ENCODE results near the gene MAPK4.

DNA sequence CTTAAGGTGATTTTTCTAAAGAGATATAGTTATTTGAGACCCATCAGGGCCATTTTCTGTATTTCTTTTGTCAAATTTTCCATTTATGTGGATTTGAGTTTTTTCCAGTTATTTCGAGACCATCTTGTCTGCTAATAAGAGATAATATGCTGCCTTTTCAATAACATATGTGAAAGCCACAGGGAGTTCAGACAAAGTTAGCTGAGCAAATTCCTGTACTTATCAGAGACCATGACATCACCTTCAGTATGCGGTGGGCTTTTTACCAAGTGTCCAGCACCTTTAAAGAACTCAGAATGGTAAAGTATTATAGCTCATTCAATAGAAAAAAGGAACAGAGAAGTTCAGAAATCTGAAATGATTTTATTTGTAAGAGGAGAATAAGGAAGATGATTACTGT, 11.7 kb downstream of the MAPK4 start:
- TF ChIP-seq, protein P1, sequence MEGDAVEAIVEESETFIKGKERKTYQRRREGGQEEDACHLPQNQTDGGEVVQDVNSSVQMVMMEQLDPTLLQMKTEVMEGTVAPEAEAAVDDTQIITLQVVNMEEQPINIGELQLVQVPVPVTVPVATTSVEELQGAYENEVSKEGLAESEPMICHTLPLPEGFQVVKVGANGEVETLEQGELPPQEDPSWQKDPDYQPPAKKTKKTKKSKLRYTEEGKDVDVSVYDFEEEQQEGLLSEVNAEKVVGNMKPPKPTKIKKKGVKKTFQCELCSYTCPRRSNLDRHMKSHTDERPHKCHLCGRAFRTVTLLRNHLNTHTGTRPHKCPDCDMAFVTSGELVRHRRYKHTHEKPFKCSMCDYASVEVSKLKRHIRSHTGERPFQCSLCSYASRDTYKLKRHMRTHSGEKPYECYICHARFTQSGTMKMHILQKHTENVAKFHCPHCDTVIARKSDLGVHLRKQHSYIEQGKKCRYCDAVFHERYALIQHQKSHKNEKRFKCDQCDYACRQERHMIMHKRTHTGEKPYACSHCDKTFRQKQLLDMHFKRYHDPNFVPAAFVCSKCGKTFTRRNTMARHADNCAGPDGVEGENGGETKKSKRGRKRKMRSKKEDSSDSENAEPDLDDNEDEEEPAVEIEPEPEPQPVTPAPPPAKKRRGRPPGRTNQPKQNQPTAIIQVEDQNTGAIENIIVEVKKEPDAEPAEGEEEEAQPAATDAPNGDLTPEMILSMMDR (IDR thresholded peaks at IDR 0.05; ENCODE audit: borderline replicate concordance, extremely low read depth, low read length, poor library complexity, severe bottlenecking), result no peak
- no peak for TF ChIP-seq EZH2 (IDR thresholded peaks at IDR 0.05; ENCODE audit: borderline replicate concordance, low read depth, low read length, severe bottlenecking)

Data from DND-41 (cell line).